HG02571 (cell line): Measurements from ENCODE around the gene TIMM13.

Source experiments
- ATAC-seq: cut with Tn5 transposase; IDR thresholded peaks from one replicate; pipeline ENCODE4 v1.9.1; 2021; ENCODE audit warnings: mild to moderate bottlenecking, moderate library complexity; ENCODE audit not compliant: unreplicated experiment

TIMM13 gene

DNA sequence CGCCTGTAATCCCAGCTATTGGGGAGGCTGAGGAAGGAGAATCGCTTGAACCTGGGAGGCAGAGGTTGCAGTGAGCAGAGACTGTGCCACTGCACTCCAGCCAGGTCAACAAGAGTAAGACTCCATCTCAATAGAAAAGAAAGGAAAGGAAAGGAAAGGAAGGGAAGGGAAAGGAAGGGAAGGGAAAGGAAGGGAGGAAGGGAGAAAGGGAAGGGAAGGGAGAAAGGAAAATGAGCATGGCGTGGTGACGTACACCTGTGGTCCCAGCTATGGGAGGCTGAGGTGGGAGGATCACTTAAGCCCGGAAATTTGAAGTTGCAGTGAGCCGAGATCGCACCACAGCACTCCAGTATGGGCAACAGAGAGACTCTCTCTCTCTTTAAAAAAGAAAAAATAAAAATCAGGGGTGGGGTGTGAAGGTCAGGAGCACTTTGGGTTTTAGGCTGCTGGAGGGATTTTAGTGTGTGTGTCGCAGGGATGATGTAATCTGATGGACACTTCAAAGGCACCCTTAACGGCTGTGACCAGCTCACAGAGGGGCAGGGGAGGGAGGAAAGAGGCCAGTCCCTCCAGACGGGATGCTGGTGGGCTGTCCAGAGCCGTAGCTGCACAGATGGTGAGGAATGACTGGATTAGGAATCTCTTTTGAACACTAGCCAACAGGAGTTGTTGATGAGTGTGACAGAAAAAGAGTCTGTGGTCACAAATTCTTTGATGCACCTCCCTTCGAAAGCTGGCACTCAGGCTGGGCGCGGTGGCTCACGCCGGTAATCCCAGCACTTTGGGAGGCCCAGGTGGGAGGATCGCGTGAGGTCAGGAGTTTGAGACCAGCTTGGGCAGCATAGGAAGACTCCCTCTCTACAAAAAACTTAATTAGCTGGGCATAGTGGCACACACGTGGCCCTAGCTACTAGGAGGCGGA lies 39.8 kb downstream of the TIMM13 start:
- no peak for ATAC-seq

DNA sequence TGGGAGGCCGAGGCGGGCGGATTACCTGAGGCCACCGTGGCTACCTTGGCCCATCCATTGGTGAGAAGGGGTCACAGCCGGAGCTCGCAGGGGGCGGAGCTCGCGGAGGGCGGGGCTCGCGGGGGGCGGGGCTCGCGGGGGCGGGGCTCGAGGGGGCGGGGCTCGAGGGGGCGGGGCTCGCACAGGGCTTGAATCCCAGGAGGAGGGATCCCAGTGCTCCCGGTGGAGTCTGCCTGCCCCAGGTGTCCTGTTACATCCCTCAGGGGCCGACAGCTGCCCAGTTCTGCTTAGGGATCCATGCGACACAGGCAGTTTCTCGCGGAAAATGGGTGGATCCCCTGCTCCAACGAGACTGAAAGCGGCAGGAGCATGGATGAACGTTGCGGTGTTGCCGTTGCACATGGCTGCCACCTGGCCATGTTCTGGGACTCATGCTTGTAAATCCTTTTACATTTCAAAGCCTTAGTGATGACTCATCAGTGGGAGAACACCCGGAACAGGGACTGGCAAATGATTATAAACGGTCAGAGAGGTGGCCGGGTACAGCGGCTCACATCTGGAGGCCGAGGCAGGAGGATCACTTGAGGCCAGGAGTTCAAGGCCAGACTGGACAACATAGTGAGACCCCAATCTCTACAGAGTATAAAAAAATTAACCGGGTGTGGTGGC lies 42.2 kb downstream of the TIMM13 start:
- no peak for ATAC-seq

DNA sequence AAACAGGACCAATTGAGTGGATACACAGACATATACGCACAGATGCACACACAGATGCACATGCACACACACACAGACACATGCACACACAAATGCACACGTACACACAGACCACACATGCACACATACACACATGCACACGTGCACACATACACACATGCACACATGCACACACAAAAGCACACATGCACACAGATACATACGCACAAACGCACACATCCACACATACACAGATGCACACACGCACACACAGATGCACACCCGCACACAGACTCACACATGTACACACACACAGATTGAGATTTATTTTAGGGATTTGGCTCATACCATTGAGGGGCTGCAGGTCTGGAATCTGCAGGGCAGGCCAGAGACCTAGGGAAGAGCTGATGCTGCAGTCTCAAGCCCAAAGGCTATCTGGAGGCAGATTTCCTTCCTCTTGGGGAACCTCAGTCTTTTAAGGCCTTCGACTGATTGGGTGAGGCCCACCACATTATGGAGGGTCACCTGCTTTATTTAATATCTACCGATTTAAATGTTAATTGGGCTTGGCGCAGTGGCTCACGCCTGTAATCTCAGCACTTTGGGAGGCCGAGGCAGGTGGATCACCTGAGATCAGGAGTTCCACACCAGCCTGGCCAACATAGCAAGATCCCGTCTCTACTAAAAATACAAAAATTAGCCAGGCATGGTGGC lies 44.7 kb downstream of the TIMM13 start:
- no peak for ATAC-seq

DNA sequence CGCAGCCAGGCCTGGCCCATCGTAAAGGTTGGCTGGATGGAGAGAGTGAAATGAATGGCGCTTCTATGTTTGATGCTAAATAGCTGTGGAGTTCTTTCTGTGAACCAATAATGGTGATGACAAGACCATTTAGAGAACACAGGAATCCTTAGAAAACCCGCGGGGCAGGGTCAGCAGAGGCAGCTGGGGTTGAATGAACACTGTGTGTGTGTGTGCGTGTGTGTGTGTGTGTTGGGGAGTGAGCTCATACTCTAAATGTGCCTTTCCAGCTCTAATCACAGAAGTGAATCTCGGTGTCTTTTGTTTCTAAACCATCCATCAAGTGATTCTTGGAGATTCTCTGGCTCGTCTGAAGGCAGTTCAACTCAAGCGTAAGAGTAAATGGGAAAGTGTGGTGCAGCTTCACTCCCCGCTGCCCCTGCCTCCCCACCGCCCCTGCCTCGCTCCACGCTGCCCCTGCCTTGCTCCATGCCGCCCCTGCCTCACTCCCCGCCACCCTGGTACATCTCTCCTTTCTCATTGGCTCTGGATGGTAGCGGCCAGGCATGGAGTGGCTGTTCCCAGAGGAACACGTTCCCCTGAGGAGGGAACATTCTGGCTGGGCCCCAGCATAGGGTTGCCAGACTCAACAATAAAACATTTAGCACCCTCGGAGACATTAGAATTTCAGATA lies 46.1 kb downstream of the TIMM13 start:
- ATAC-seq = no peak

DNA sequence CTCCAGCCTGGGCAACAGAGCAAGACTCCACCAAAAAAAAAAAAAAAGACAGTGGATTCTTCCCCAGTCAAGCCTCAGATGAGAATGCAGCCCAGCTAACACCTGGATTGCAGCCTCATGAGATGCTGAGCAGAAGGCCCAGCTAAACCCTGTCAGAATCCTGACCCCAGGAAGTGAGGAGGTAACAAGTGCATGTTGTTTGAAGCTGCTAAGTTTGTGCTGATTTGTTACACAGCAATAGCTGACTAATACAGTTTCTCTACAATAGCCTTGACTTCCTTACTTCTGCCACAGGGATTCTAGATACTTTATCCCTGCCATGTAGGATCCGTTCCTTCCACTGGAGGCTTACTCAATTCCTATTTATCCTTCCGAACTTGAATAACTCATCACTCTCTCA lies 46.8 kb downstream of the TIMM13 start:
- no peak for ATAC-seq

DNA sequence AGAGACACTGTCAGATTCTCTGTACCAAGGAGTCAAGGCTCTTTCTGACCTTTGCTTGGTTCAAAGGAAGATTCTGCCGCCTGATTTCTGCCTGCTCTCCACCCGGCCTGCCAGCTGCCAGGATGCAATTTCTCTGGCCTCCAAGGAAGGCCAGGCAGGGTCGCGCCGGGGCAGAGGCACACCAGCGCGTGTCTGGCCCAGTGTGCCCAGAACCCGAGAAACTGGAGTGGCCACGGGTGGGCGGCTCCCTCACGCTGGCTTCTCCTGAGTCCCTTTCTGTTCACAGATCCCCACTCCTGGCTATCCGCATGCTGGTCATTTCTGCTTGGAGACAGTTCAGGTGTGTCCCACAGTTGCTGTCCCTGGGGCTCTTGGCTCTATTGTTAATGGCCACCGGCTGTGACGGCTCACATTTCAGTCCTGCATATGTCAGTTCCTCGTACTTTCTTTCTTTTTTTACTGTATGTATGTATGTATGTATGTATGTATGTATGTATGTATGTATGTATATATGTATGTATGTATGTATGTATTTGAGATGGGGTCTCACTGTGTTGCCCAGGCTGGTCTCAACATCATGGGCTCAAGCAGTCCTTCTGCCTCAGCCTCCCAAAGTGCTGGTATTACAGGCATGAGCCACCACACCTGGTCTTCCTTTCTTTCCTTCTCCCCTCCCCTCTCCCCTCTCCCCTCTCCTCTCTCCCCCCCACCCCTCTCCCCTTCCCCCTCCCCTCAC lies 50.4 kb downstream of the TIMM13 start:
- ATAC-seq = no peak
